ENCODE data around the gene COL8A2.

DNA sequence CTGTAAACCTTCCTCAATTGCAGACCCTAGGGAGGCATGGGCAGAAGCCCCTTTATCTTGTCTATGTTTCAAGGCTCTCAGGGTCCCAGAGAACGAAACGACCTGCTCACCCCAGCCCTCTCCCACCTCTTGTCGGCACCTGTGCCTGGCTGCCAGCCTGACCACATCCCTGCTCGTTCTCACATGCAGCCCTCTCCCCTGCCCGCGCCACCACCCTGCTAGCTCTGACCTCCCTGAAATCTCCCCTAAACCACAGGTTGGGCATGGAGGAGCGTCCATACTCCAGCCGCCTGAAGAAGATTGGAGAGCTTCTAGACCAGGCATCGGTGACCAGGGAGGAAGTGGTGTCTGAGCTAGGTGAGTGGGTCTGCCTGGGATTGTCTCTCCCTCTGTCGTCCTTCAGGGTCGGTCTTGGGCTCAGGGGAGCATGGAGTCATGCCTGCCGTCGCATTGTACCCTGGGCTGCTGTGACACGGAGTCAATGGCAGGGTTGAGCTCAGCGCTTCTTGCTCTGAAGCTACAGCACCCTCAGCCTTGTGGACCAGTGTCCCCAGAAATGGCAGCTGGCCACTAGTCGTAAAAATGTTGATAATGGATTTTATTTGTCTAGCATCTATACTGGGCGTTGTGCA lies 32.7 kb downstream of the COL8A2 start:
- TF ChIP-seq, protein P1, sequence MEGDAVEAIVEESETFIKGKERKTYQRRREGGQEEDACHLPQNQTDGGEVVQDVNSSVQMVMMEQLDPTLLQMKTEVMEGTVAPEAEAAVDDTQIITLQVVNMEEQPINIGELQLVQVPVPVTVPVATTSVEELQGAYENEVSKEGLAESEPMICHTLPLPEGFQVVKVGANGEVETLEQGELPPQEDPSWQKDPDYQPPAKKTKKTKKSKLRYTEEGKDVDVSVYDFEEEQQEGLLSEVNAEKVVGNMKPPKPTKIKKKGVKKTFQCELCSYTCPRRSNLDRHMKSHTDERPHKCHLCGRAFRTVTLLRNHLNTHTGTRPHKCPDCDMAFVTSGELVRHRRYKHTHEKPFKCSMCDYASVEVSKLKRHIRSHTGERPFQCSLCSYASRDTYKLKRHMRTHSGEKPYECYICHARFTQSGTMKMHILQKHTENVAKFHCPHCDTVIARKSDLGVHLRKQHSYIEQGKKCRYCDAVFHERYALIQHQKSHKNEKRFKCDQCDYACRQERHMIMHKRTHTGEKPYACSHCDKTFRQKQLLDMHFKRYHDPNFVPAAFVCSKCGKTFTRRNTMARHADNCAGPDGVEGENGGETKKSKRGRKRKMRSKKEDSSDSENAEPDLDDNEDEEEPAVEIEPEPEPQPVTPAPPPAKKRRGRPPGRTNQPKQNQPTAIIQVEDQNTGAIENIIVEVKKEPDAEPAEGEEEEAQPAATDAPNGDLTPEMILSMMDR (IDR thresholded peaks at IDR 0.05; ENCODE audit: low read length), result no peak
- TF ChIP-seq EZH2 (IDR thresholded peaks at IDR 0.05; ENCODE audit: borderline replicate concordance, low read length), result no peak

All from OCI-LY1 (cell line).